ENCODE measurements around the gene ENPP7.
"Not testable (repeated sequence)": the region's sequence is repeated elsewhere in the genome, so short reads cannot be mapped to it uniquely, and the experiment has no call there.

ENPP7 gene

DNA sequence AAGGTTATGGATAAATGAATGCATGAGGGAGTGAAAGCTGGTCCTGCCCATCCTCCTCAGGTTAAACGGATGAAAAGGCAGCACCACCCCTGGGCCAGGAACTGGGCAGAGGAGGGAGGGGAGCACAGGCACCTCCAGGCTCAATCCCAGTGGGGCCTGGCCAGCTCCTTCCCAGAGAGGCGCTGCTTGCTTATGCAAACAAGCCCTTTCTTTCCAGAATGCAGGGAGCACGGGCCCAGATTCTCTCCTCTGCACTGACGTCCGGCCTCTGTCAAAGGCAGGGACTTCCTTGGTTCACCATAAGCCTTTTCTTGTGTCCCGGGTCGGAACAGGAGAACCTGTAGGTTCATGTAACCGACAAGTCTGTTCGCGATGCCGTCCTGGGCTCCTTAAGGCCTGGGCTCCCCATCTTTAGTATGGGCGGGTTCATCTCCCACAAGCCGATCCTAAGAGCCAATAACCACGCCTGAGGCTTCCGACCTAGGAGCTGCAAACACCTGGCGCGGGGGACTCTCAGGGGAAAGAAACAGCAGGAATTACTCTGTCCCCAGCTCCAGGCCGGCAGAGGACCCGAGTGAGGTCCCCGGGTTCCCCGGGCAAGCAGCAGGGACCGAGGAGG is 16.3 kb downstream of the ENPP7 start:
- TF ChIP-seq POLR2AphosphoS5 (IDR thresholded peaks at IDR 0.05; ENCODE audit: low read depth, low read length), result no peak
- no peak for TF ChIP-seq POU2F2 (IDR thresholded peaks at IDR 0.05; ENCODE audit: low read depth, low read length)
- TF ChIP-seq POLR2A (IDR thresholded peaks at IDR 0.05; ENCODE audit: low read depth, low read length), result no peak
- TF ChIP-seq TAF1 (IDR thresholded peaks at IDR 0.05; ENCODE audit: low read depth, low read length), result no peak
- no peak for TF ChIP-seq PAX5 (IDR thresholded peaks at IDR 0.05; ENCODE audit: insufficient read depth, low read length, severe bottlenecking)
- no peak for TF ChIP-seq SPI1 (IDR thresholded peaks at IDR 0.05; ENCODE audit: low read depth, low read length)
- DNase-seq (ENCODE audit: insufficient read length, low spot score), result no peak
- FAIRE-seq, result no peak

DNA sequence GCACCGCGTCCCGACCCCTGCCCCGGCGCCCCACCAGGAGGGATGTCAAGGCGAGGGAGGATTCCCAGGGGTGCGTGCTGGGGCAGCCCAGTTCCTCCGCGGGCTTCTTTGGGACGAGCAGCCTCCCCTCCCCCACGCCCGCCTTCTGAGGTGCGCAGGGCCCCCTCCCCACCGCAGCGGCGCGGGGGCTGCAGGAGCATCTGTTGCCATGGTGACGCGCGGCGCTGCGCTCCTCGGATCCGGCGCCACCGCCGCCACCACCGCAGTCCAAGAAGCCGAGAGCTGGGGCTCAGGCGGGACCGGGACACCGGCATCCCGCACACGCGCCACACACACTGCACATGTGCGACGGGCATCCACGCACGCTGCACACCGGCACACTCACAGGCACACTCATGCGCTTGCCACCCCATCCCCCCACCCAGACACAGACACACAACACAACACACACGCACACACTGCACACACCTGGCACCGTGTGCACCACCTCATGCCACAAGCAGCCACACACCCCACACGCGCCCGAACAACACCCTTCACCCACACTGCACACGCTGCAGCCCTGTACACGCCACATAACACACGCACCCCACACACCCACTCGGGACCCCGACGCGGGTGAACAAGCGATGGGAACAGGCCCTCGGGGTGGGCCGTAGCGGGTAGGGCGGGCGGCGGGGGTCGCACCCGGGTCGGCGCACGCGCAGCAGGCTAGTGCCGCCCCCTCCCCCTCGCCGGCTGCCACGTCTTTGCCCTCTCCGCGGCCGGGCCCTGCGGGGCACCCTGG is 17.0 kb downstream of the ENPP7 start:
- DNase-seq (ENCODE audit: insufficient read length, low spot score) (no peak), FAIRE-seq (no peak)
- TF ChIP-seq PAX5 (IDR thresholded peaks at IDR 0.05; ENCODE audit: insufficient read depth, low read length, severe bottlenecking) (no peak), SPI1 (IDR thresholded peaks at IDR 0.05; ENCODE audit: low read depth, low read length) (no peak), POLR2A (IDR thresholded peaks at IDR 0.05; ENCODE audit: low read depth, low read length) (no peak), TAF1 (IDR thresholded peaks at IDR 0.05; ENCODE audit: low read depth, low read length) (no peak), POLR2AphosphoS5 (IDR thresholded peaks at IDR 0.05; ENCODE audit: low read depth, low read length) (no peak), POU2F2 (IDR thresholded peaks at IDR 0.05; ENCODE audit: low read depth, low read length) (no peak)

DNA sequence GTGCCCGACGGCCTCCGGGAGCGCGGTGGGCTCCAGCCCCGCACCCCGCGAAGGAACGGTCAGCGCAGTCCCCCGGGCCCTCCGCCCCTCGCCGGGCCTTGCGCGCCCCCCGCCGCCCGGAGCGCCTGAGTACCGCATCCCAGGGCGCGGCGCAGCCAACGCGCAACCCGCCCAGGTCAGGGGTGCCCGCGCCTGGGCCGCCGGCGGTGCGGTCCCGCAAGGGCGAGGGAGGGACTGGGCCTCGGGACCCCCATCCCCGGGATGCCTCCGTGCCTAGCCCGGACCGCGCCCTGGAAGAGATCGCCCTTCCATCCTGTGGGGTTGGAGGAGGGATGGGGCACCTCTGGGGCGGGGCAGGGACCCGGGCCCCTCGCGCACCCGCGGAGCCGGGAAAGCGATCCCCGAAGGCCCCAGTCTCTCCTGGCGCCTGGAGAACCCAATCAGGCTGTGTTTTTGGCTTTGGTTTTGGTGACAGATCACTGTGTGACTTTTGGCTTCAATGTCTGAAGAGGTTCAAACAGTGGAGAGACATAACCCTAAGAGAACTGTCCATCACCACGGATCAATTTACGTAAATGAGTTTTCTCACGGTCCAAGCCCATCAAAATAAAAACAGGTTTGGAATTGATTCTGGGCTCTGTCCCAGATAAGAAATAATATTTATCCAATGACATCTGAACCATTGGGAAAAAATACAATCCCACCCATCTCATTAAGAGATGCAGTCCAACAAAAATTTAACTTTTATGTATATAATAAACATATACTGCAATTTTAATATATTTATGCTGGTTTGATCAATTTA is 17.8 kb downstream of the ENPP7 start:
- DNase-seq (ENCODE audit: insufficient read length, low spot score), result no peak
- no peak for FAIRE-seq
- TF ChIP-seq POLR2AphosphoS5 (IDR thresholded peaks at IDR 0.05; ENCODE audit: low read depth, low read length) (no peak), SPI1 (IDR thresholded peaks at IDR 0.05; ENCODE audit: low read depth, low read length) (no peak), POU2F2 (IDR thresholded peaks at IDR 0.05; ENCODE audit: low read depth, low read length) (no peak), PAX5 (IDR thresholded peaks at IDR 0.05; ENCODE audit: insufficient read depth, low read length, severe bottlenecking) (no peak), POLR2A (IDR thresholded peaks at IDR 0.05; ENCODE audit: low read depth, low read length) (no peak), TAF1 (IDR thresholded peaks at IDR 0.05; ENCODE audit: low read depth, low read length) (no peak)

DNA sequence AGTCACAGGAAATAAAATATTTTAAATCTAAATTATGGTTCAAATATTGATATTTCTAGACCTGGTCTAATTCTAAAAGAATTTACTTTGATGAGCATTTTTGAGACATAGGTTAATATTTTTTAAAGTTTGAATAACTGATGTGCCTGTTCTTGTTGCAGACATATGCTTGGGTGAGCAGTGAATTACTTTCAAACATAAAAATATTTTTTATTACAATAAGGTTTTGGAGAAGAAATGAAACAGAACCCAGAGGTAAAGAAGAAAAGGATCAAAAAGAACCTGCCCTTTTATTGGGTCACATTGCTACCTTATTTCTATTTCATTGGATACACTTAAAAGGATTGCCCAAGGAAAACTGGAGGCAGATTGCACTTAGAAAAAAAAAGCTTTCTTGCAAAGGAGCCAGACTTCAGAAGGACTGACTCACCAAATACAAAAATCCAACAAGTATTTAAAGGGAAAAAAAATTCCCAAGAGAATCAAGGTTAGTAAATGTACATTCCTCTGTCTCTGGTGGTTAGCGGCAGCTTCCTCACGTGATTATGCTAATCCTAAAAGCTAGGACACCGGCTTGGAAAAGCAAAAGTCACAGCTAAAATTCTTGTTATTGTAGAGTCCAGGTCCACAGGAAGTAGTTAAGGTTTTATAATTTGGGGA is 18.5 kb downstream of the ENPP7 start:
- TF ChIP-seq TAF1 (IDR thresholded peaks at IDR 0.05; ENCODE audit: low read depth, low read length) (no peak), POLR2AphosphoS5 (IDR thresholded peaks at IDR 0.05; ENCODE audit: low read depth, low read length) (no peak), POU2F2 (IDR thresholded peaks at IDR 0.05; ENCODE audit: low read depth, low read length) (no peak), POLR2A (IDR thresholded peaks at IDR 0.05; ENCODE audit: low read depth, low read length) (no peak), SPI1 (IDR thresholded peaks at IDR 0.05; ENCODE audit: low read depth, low read length) (no peak), PAX5 (IDR thresholded peaks at IDR 0.05; ENCODE audit: insufficient read depth, low read length, severe bottlenecking) (no peak)
- DNase-seq (ENCODE audit: insufficient read length, low spot score) (no peak), FAIRE-seq (no peak)

DNA sequence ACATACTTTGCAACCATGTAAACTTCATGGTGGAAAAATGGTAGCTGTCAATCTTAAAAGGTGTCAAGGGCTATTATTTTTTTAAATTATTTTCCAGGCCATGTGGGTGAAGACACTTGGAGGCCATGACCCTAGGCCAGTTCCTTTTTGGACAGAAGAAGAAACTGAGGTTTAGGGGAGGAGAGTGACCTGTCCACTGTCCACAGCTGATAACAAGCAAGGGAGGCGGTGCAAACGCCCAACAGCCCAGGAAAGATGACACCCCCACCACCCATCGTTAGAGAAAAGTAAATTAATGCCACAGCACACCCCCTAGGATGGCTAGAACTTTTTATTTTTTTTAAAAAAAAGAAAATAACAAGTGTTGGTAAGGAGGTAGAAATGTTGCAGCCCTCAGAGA is 19.2 kb downstream of the ENPP7 start:
- FAIRE-seq (no peak), DNase-seq (ENCODE audit: insufficient read length, low spot score) (no peak)
- TF ChIP-seq PAX5 (IDR thresholded peaks at IDR 0.05; ENCODE audit: insufficient read depth, low read length, severe bottlenecking) (no peak), TAF1 (IDR thresholded peaks at IDR 0.05; ENCODE audit: low read depth, low read length) (no peak), SPI1 (IDR thresholded peaks at IDR 0.05; ENCODE audit: low read depth, low read length) (no peak), POLR2AphosphoS5 (IDR thresholded peaks at IDR 0.05; ENCODE audit: low read depth, low read length) (no peak), POLR2A (IDR thresholded peaks at IDR 0.05; ENCODE audit: low read depth, low read length) (no peak), POU2F2 (IDR thresholded peaks at IDR 0.05; ENCODE audit: low read depth, low read length) (no peak)

DNA sequence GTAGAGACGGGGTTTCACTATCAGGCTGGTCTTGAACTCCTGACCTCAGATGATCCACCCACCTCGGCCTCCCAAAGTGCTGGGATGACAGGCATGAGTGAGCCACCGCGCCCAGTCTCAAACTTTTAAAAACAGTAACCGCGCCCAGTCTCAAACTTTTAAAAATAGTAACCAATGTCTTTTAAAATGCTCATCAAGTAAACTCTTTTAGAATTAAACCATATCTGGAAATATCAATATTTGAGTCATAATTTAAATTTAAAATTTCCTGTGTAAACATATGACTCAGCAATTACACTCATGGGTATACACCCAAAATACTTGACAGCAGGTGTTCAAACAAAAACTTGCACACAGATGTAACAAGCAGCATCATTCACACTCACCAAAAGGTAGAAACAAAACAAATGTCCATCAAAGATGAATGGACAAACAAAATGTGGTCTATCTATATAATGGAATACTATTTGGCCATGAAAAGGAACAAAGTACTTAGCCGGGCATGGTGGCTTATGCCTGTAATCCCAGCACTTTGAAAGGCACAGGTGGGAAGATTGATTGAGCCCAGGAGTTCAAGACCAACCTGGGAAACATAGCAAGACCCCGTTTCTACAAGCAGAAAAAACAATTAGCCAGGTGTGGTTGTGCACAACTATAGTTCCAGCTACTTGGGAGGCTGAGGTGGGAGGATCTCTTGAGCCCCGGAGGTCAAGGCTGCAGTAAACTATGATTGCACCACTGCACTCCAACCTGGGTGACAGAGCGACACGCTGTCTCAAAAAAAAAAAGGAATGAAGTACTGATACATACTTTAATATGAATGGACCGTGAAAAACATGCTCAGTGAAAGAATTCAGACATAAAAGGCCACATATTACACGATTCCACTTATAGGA is 20.2 kb downstream of the ENPP7 start:
- FAIRE-seq (no peak), DNase-seq (ENCODE audit: insufficient read length, low spot score) (no peak)
- no peak for TF ChIP-seq POU2F2 (IDR thresholded peaks at IDR 0.05; ENCODE audit: low read depth, low read length)
- TF ChIP-seq POLR2AphosphoS5 (IDR thresholded peaks at IDR 0.05; ENCODE audit: low read depth, low read length), result no peak
- TF ChIP-seq POLR2A (IDR thresholded peaks at IDR 0.05; ENCODE audit: low read depth, low read length), result no peak
- TF ChIP-seq SPI1 (IDR thresholded peaks at IDR 0.05; ENCODE audit: low read depth, low read length), result no peak
- no peak for TF ChIP-seq TAF1 (IDR thresholded peaks at IDR 0.05; ENCODE audit: low read depth, low read length)
- no peak for TF ChIP-seq PAX5 (IDR thresholded peaks at IDR 0.05; ENCODE audit: insufficient read depth, low read length, severe bottlenecking)

DNA sequence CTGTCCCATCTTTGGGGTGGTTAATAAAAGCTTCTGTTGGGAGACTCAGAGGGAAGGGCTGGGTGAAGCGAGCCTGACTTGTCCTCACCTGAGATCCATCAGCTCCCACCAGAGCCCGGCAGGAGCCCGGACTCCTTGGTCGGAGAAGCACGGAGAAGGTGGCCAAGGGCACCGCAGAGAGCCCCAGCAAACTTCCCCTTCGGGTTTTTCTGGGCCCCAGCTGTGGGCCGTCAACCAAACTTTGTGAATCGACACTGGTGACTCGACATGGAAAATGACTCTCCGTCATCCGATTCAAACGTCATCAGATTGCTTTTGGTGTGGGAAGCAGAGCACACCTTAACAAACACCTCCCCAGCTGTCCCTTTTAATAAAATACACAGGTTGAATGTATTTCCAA is 21.4 kb downstream of the ENPP7 start:
- FAIRE-seq (no peak), DNase-seq (ENCODE audit: insufficient read length, low spot score) (no peak)
- TF ChIP-seq SPI1 (IDR thresholded peaks at IDR 0.05; ENCODE audit: low read depth, low read length) (no peak), PAX5 (IDR thresholded peaks at IDR 0.05; ENCODE audit: insufficient read depth, low read length, severe bottlenecking) (no peak), POLR2AphosphoS5 (IDR thresholded peaks at IDR 0.05; ENCODE audit: low read depth, low read length) (no peak), POU2F2 (IDR thresholded peaks at IDR 0.05; ENCODE audit: low read depth, low read length) (no peak), TAF1 (IDR thresholded peaks at IDR 0.05; ENCODE audit: low read depth, low read length) (no peak), POLR2A (IDR thresholded peaks at IDR 0.05; ENCODE audit: low read depth, low read length) (no peak)

DNA sequence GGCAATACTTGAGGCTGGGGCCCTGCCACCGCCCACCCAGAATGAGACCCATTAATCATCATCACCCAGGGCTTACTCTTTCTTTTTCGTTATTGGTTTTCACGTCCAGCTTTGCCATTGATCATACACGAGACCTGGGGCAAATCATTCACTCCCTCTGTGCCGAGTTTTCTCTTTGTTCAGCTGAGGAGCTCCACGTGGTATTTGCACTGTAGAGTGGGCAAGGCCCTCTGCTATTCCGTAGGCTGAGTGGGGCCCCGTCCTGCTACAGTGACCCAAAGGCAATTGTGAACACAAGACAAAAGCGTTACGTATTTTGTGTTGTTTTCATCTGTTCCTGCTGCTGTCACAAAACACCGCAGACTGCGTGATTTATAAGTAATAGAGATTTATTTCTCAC is 23.6 kb downstream of the ENPP7 start:
- FAIRE-seq, result no peak
- TF ChIP-seq POU2F2 (IDR thresholded peaks at IDR 0.05; ENCODE audit: low read depth, low read length) (no peak), POLR2A (IDR thresholded peaks at IDR 0.05; ENCODE audit: low read depth, low read length) (no peak), POLR2AphosphoS5 (IDR thresholded peaks at IDR 0.05; ENCODE audit: low read depth, low read length) (no peak), TAF1 (IDR thresholded peaks at IDR 0.05; ENCODE audit: low read depth, low read length) (no peak), PAX5 (IDR thresholded peaks at IDR 0.05; ENCODE audit: insufficient read depth, low read length, severe bottlenecking) (no peak), SPI1 (IDR thresholded peaks at IDR 0.05; ENCODE audit: low read depth, low read length) (no peak)
- DNase-seq (ENCODE audit: insufficient read length, low spot score), result no peak

DNA sequence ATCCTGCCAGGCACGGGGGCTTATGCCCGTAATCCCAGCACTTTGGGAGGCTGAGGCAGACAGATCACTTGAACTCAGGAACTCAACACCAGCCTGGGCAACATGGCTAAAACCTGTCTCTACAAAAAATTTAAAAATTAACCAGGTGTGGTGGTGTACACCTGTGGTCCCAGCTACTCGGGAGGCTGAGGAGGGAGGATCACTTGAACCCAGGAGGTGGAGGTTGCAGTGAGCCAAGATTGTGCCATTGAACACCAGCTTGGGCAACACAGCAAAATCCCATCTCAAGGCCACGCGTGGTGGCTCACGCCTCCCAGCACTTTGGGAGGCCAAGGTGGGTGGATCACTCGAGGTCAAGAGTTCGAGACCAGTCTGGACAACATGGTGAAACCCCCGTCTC is 24.2 kb downstream of the ENPP7 start:
- FAIRE-seq, result not testable (repeated sequence)

More for the DNA sequence above, 24.2 kb downstream of the ENPP7 start:
- not testable (repeated sequence) for DNase-seq (ENCODE audit: insufficient read length, low spot score)

Data from GM12891 (cell line).